Neural progenitor cell (in vitro differentiated cells): ENCODE results near the gene HCN1. TPM values are rescaled to one million over a fixed set of nuclear protein-coding genes. Genes with fewer than 3 reads are reported as not detected.

Source experiments
- DNase-seq: peaks from one replicate; pipeline ENCODE4 v3.0.0-alpha.2; 2016; ENCODE audit warnings: low spot score
- H2AFZ ChIP-seq: fragments of 200-600 bp; sonication (generic); replicated peaks from 2 replicates; pipeline ENCODE4 v1.6.1; 2016; ENCODE audit warnings: antibody characterized with exemption
- H3F3A ChIP-seq: fragments of 200-600 bp; sonication (generic); 2 replicates; pipeline ENCODE4 v1.6.1; 2016; ENCODE audit warnings: antibody characterized with exemption, low read depth
- H3K27ac ChIP-seq: fragments of 200-600 bp; sonication (generic); 2 replicates; pipeline ENCODE4 v1.5.1; 2016; ENCODE audit warnings: mild to moderate bottlenecking
- H3K27me3 ChIP-seq: fragments of 200-600 bp; sonication (generic); 2 replicates; pipeline ENCODE4 v1.6.1; 2016; ENCODE audit warnings: mild to moderate bottlenecking, moderate library complexity
- H3K36me3 ChIP-seq: fragments of 200-600 bp; sonication (generic); 2 replicates; pipeline ENCODE4 v1.5.1; 2016
- H3K4me1 ChIP-seq: fragments of 200-600 bp; sonication (generic); 2 replicates; pipeline ENCODE4 v1.6.1; 2016; ENCODE audit warnings: mixed run types
- H3K4me2 ChIP-seq: fragments of 200-600 bp; sonication (generic); 2 replicates; pipeline ENCODE4 v1.6.1; 2016
- H3K4me3 ChIP-seq: fragments of 200-600 bp; sonication (generic); 2 replicates; pipeline ENCODE4 v1.5.1; 2016
- H3K79me2 ChIP-seq: fragments of 200-600 bp; sonication (generic); 2 replicates; pipeline ENCODE4 v1.6.1; 2016; ENCODE audit warnings: low read depth
- H3K9ac ChIP-seq: fragments of 200-600 bp; sonication (generic); 2 replicates; pipeline ENCODE4 v1.6.1; 2016
- H3K9me3 ChIP-seq: fragments of 200-600 bp; sonication (generic); 2 replicates; pipeline ENCODE4 v1.5.1; 2016; ENCODE audit warnings: low read depth
- H4K20me1 ChIP-seq: fragments of 200-600 bp; sonication (generic); 2 replicates; pipeline ENCODE4 v1.6.1; 2016; ENCODE audit warnings: low read depth
- H3K27ac Mint-ChIP-seq: 3 replicates; pipeline ENCODE4 v1.8.0; 2021; ENCODE audit warnings: mixed read lengths
- H3K27me3 Mint-ChIP-seq: 2 replicates; pipeline ENCODE4 v1.8.0; 2022; ENCODE audit warnings: low read depth, mild to moderate bottlenecking, inconsistent platforms, moderate library complexity, mixed read lengths; ENCODE audit not compliant: insufficient read depth
- H3K36me3 Mint-ChIP-seq: 3 replicates; pipeline ENCODE4 v1.8.0; 2021; ENCODE audit warnings: mixed read lengths
- H3K4me1 Mint-ChIP-seq: 3 replicates; pipeline ENCODE4 v1.8.0; 2021; ENCODE audit warnings: mixed read lengths
- H3K4me3 Mint-ChIP-seq: 3 replicates; pipeline ENCODE4 v1.8.0; 2021; ENCODE audit warnings: mild to moderate bottlenecking, moderate library complexity, mixed read lengths
- H3K9me3 Mint-ChIP-seq: 3 replicates; pipeline ENCODE4 v1.8.0; 2020; ENCODE audit warnings: mixed read lengths
- EZH2 ChIP-seq: fragments of 200-600 bp; sonication (generic); IDR thresholded peaks from 2 replicates; pipeline ENCODE4 v1.6.1; 2017; ENCODE audit warnings: antibody characterized with exemption, mild to moderate bottlenecking, moderate library complexity
- EZH2phosphoT487 ChIP-seq: fragments of 200-600 bp; sonication (generic); IDR thresholded peaks from 2 replicates; pipeline ENCODE4 v1.6.1; 2017; ENCODE audit warnings: antibody characterized with exemption
- total RNA-seq: library from RNA; depleted of rRNA; stranded (reverse); fragments of >200 nt; gene quantifications from 2 replicates; pipeline ENCODE4 v1.2.3, GENCODE V29; 2015; ENCODE audit warnings: low replicate concordance
- TF ChIP-seq, protein P1 (sequence below): fragments of 200-600 bp; sonication (generic); IDR thresholded peaks from 2 replicates; pipeline ENCODE4 v1.5.1; 2017; ENCODE audit warnings: antibody characterized with exemption, mild to moderate bottlenecking

HCN1 gene
- total RNA-seq, 1 donor from 2014 or later, result not detected

DNA sequence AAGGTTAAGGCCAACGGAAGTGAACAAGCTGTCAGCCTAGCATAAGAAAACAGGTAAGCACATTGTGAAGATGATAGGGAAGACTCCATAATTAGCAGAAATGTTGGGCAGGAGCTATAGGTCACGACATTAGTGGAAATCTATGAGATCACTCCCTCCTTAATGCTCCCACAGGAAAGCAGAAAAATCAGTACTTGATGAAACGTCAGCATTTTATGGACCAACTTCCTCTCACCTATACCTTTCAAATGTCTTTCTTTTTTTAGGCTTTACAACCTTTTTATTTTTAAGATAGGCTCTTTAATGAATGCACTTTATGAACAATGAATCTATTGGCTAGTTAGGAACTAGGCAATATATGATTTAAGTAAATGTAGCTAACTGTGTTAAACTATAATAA lies 29.4 kb upstream of the HCN1 start:
- H3K4me1 ChIP-seq, result no peaks in the 10 kb centered on the region
- H3K4me2 ChIP-seq, result no peak overlapping the region
- H3K4me3 ChIP-seq, result no peak overlapping the region
- H3K36me3 ChIP-seq, result no peaks in the 10 kb centered on the region
- no peak overlapping the region for H2AFZ ChIP-seq
- no peaks in the 10 kb centered on the region for H3K27me3 ChIP-seq
- no peaks in the 10 kb centered on the region for H4K20me1 ChIP-seq
- Mint-ChIP-seq H3K36me3 (no peaks in the 10 kb centered on the region), H3K27ac (no peak overlapping the region), H3K4me3 (no peak overlapping the region), H3K9me3 (no peaks in the 10 kb centered on the region), H3K4me1 (peaks cover 15% of the 10 kb centered on the region), H3K27me3 (peaks cover 3% of the 10 kb centered on the region)
- no peak for DNase-seq
- no peak overlapping the region for H3K9ac ChIP-seq
- no peaks in the 10 kb centered on the region for H3K79me2 ChIP-seq
- TF ChIP-seq EZH2phosphoT487 (no peak), EZH2 (no peak)
- TF ChIP-seq, protein P1, sequence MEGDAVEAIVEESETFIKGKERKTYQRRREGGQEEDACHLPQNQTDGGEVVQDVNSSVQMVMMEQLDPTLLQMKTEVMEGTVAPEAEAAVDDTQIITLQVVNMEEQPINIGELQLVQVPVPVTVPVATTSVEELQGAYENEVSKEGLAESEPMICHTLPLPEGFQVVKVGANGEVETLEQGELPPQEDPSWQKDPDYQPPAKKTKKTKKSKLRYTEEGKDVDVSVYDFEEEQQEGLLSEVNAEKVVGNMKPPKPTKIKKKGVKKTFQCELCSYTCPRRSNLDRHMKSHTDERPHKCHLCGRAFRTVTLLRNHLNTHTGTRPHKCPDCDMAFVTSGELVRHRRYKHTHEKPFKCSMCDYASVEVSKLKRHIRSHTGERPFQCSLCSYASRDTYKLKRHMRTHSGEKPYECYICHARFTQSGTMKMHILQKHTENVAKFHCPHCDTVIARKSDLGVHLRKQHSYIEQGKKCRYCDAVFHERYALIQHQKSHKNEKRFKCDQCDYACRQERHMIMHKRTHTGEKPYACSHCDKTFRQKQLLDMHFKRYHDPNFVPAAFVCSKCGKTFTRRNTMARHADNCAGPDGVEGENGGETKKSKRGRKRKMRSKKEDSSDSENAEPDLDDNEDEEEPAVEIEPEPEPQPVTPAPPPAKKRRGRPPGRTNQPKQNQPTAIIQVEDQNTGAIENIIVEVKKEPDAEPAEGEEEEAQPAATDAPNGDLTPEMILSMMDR, result no peak
- H3K27ac ChIP-seq, result no peak overlapping the region
- H3F3A ChIP-seq, result no peaks in the 10 kb centered on the region
- H3K9me3 ChIP-seq, result no peaks in the 10 kb centered on the region

DNA sequence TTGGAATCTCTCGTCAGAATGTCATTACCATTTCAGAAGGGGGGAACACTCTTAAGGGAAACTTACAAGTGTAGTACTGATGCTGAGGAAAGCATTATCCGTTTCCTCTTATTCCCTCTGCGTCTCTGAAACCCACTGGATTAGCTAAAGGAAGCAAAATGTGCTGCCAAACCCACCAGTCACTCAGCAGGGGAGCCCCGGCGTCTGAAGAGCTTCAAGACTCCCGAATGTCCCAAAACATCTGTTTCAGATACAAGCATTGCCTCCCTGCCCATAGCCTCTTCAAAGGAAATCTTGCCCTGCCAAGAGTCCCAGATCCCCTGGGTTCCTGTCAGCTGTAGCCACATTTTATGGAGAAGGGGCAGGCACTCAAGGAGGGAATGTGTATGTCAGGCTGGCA lies 1.0 kb upstream of the HCN1 start:
- Mint-ChIP-seq H3K27me3 (peaks cover 15% of the 10 kb centered on the region), H3K4me1 (peaks cover 13% of the 10 kb centered on the region), H3K4me3 (peak overlapping the region; percentile 9), H3K36me3 (no peaks in the 10 kb centered on the region), H3K9me3 (no peaks in the 10 kb centered on the region), H3K27ac (no peak overlapping the region)
- H4K20me1 ChIP-seq, result peaks cover 8% of the 10 kb centered on the region
- no peak overlapping the region for H3K9ac ChIP-seq
- no peak for TF ChIP-seq EZH2phosphoT487
- no peak for TF ChIP-seq EZH2
- TF ChIP-seq, protein P1, result no peak
- peaks cover 9% of the 10 kb centered on the region for H3K4me1 ChIP-seq
- H2AFZ ChIP-seq, result no peak overlapping the region
- DNase-seq, result no peak
- H3K9me3 ChIP-seq, result no peaks in the 10 kb centered on the region
- H3K79me2 ChIP-seq, result no peaks in the 10 kb centered on the region
- H3K27me3 ChIP-seq, result peaks cover 46% of the 10 kb centered on the region
- H3F3A ChIP-seq, result peaks cover 11% of the 10 kb centered on the region
- no peak overlapping the region for H3K4me3 ChIP-seq
- H3K27ac ChIP-seq, result no peak overlapping the region
- H3K36me3 ChIP-seq, result no peaks in the 10 kb centered on the region
- H3K4me2 ChIP-seq, result no peak overlapping the region

DNA sequence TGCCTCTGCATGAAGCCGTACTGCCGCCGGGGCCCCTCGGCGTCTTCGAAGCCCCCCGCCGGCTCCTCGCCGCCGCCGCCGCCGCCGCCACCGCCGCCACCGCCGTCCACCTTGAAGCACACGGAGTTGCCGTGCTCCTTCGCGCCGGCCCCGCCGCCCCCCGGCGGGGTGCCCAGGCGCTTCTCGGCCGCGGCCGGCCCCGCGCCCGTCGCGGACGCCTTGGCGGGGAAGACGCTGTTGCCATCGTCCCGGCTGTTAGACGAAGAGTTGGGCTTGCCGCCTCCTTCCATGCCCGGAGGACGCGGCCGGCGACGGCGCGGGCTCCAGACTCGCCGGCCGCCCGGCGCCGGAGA lies 400 bp downstream of the HCN1 start:
- Mint-ChIP-seq H3K36me3 (no peaks in the 10 kb centered on the region), H3K27ac (no peak overlapping the region), H3K27me3 (peaks cover 15% of the 10 kb centered on the region), H3K4me1 (peaks cover 13% of the 10 kb centered on the region), H3K4me3 (peak overlapping the region; percentile 73), H3K9me3 (no peaks in the 10 kb centered on the region)
- Histone ChIP-seq H2AFZ (peak overlapping the region; percentile 65), H4K20me1 (peaks cover 8% of the 10 kb centered on the region), H3K4me3 (peak overlapping the region; percentile 59), H3K36me3 (no peaks in the 10 kb centered on the region), H3K27me3 (peaks cover 46% of the 10 kb centered on the region), H3K4me2 (peak overlapping the region; percentile 97), H3F3A (peaks cover 11% of the 10 kb centered on the region), H3K9ac (no peak overlapping the region), H3K79me2 (no peaks in the 10 kb centered on the region), H3K27ac (no peak overlapping the region), H3K9me3 (no peaks in the 10 kb centered on the region), H3K4me1 (peaks cover 9% of the 10 kb centered on the region)
- TF ChIP-seq, protein P1, result no peak
- TF ChIP-seq EZH2phosphoT487 (no peak), EZH2 (peak; percentile 7)
- DNase-seq, result no peak
